ENCODE results near the gene LEMD3.

LEMD3 gene

GRCh38 chr12:65208964-65209654, 39.7 kb downstream of the LEMD3 start:
- Histone ChIP-seq H3K4me3 (ENCODE audit: low read depth, low read length) (no peak overlapping the region), H3K27ac (no peak overlapping the region), H3K36me3 (replicated peaks) (no peaks in the 10 kb centered on the region), H3K27me3 (replicated peaks) (no peaks in the 10 kb centered on the region)
- no peak for TF ChIP-seq CTCF (IDR thresholded peaks at IDR 0.05; ENCODE audit: low read depth, low read length, missing control alignments)
- in situ Hi-C loops (cut with HindIII; ENCODE audit: low pct_ligation_motif_present, low sequenced_read_pairs), result no loop called here
- DNase-seq, result no peak

- no peak overlapping the region for H3K4me3 ChIP-seq (ENCODE audit: low read depth, low read length)
- no peak overlapping the region for H3K27ac ChIP-seq
- H3K27me3 ChIP-seq (replicated peaks), result no peaks in the 10 kb centered on the region
- H3K36me3 ChIP-seq (replicated peaks), result no peaks in the 10 kb centered on the region
- in situ Hi-C loops (cut with HindIII; ENCODE audit: low pct_ligation_motif_present, low sequenced_read_pairs), result no loop called here
- DNase-seq, result no peak
- no peak for TF ChIP-seq CTCF (IDR thresholded peaks at IDR 0.05; ENCODE audit: low read depth, low read length, missing control alignments)
These were observed 40.3 kb downstream of the LEMD3 start for GRCh38 chr12:65209655-65210043.

- H3K27me3 ChIP-seq (replicated peaks), result no peaks in the 10 kb centered on the region
- peaks cover 2% of the 10 kb centered on the region for H3K36me3 ChIP-seq (replicated peaks)
- H3K4me3 ChIP-seq (ENCODE audit: low read depth, low read length), result no peak overlapping the region
- no peak for DNase-seq
- in situ Hi-C loops (cut with HindIII; ENCODE audit: low pct_ligation_motif_present, low sequenced_read_pairs), result no loop called here
- no peak overlapping the region for H3K27ac ChIP-seq
- no peak for TF ChIP-seq CTCF (IDR thresholded peaks at IDR 0.05; ENCODE audit: low read depth, low read length, missing control alignments)
These were observed 47.7 kb downstream of the LEMD3 start for GRCh38 chr12:65217086-65217485.

GRCh38 chr12:65220761-65221160, 51.4 kb downstream of the LEMD3 start:
- DNase-seq, result no peak
- in situ Hi-C loops (cut with HindIII; ENCODE audit: low pct_ligation_motif_present, low sequenced_read_pairs), result no loop called here

GRCh38 chr12:65229441-65229840, 60.1 kb downstream of the LEMD3 start:
- in situ Hi-C loops (cut with HindIII; ENCODE audit: low pct_ligation_motif_present, low sequenced_read_pairs), result no loop called here
- no peak for TF ChIP-seq CTCF (IDR thresholded peaks at IDR 0.05; ENCODE audit: low read depth, low read length, missing control alignments)
- Histone ChIP-seq H3K27ac (no peak overlapping the region), H3K4me3 (ENCODE audit: low read depth, low read length) (no peak overlapping the region), H3K36me3 (replicated peaks) (no peaks in the 10 kb centered on the region), H3K27me3 (replicated peaks) (no peaks in the 10 kb centered on the region)
- peak; percentile 66 for DNase-seq

More at GRCh38 chr12:65220761-65221160, 51.4 kb downstream of the LEMD3 start:
- Histone ChIP-seq H3K4me3 (ENCODE audit: low read depth, low read length) (no peak overlapping the region), H3K27me3 (replicated peaks) (no peaks in the 10 kb centered on the region), H3K27ac (no peak overlapping the region), H3K36me3 (replicated peaks) (peaks cover 2% of the 10 kb centered on the region)
- TF ChIP-seq CTCF (IDR thresholded peaks at IDR 0.05; ENCODE audit: low read depth, low read length, missing control alignments), result no peak

Measured in brain microvascular endothelial cell (primary cell).